ENCODE data around the gene CAMTA1. TPM values are rescaled to one million over a fixed set of nuclear protein-coding genes. Genes with fewer than 3 reads are reported as not detected.

The CAMTA1 gene
- total RNA-seq, 1 experiment from 2014 or later = 82.2 TPM

DNA sequence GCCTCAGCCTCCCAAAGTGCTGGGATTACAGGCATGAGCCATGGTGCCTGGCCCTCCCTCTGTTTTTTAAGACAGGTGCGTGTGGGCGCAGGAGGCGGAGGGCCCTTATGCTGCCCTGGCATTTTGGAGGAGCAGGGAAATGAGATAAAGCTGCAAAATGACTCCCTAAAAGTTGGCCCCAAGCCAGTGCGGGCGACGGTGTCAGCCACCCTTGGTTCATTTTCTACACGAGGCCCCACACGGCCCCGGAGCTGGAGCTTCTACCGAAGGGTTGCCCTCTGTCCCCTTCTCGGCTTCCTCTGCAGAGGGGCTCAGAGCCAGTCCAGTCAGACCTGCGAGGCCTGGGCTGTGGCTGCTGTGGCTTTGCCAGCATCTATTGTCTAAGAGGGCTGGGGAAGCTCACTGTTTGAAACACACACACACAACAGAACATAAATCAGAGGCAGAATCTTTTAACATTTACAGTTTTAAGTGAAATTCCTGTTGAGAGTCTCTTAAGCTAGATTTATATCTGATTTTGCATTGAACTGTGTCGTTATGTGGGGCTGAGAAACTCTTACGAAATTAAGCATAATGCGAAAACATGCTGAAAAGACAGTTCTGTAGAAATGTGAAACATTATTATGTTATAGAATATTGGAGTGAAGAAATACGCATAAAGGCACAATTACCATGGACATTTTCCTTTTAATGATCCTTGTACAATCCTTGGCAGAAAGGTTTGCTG is 255.9 kb downstream of the CAMTA1 start:
- ChIA-PET CTCF (interaction anchor here (0.7 kb wide), 1 partner anchor 246 kb away, joined by 6 read pairs; no protein-coding TSS in a partner anchor), POLR2A (interaction anchor here (0.5 kb wide), 1 partner anchor 13 kb away, joined by 4 read pairs; no protein-coding TSS in a partner anchor)
- intact Hi-C loops (cut with micrococcal nuclease; ENCODE audit: unreplicated experiment) = loop anchor here (5.0 kb wide), 2 partner anchors 166 to 606 kb away; no protein-coding TSS in a partner anchor

DNA sequence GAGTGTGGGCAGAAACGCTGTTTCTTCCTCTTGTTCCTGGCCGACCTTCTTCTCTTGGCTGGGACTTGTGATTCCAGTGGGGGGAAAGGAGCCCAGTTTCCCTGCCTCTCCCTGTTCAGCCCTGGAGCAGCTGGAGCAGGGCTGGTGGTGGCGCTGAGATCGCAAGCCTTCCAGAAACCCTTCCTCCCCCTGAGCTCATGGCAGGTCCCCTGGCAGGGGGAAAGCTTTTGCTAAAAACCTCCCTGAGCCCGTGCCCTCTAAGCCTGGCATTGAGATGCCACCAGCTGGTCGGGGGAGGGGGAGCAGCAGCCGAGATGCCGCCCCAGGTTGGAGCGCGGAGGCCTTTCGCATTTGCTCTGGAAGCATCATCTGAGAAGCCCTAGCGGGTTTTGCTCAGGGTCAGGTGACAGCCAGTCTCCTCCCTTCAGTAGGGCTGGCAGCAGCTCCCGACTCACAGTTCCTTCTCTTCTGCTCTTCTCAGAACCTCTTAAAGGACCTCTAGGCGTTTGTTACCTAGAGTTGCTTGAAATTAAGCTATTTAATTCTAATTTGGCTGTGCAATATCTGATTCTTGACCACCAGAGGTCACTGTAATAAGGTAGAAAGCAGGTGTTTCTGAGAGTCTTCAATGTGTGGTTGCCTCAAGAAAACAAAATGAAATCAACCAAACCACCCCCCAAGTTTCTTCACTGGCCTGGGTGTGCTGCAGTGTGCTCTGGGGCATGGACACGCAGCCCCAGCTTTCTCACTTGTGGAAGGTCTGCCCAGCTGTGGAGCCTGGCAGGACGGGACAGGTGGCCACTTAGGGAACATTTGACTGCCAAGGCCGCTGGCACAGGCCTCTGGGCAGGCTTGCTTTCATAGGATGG is 257.3 kb downstream of the CAMTA1 start:
- intact Hi-C loops (cut with micrococcal nuclease; ENCODE audit: unreplicated experiment) = loop anchor here (5.0 kb wide), 2 partner anchors 165 to 605 kb away; no protein-coding TSS in a partner anchor
- peak; percentile 15 for DNase-seq (ENCODE audit: low read depth, low spot score)
- Histone ChIP-seq H3K27ac (ENCODE audit: low read length) (no peak overlapping the region), H3K4me3 (ENCODE audit: low read depth in 2 of 2, low read length in 2 of 2) (no peak overlapping the region), H3K4me1 (ENCODE audit: control insufficient read depth, insufficient read depth, low read length) (no peaks in the 10 kb centered on the region), H3K36me3 (ENCODE audit: control insufficient read depth, insufficient read depth, low read length) (no peaks in the 10 kb centered on the region), H3K9me3 (ENCODE audit: control insufficient read depth, insufficient read depth, low read depth, low read length) (no peaks in the 10 kb centered on the region), H3K27me3 (ENCODE audit: control insufficient read depth, insufficient read depth, low read length) (no peaks in the 10 kb centered on the region)
- BruUV-seq (replicated peaks) = no TSS peak
- peak; percentile 71 for ATAC-seq
- CTCF ChIA-PET = interaction anchor here (0.5 to 1.3 kb wide), 15 partner anchors 27 to 725 kb away, joined by 3 to 13 read pairs (median 4); no protein-coding TSS in a partner anchor
- POLR2A ChIA-PET = no interaction called here
- in situ Hi-C loops (cut with HindIII; ENCODE audit: low pct_unique_long_range_greater_than_20kb, low sequenced_read_pairs) = no loop called here
- TF ChIP-seq, protein P1, sequence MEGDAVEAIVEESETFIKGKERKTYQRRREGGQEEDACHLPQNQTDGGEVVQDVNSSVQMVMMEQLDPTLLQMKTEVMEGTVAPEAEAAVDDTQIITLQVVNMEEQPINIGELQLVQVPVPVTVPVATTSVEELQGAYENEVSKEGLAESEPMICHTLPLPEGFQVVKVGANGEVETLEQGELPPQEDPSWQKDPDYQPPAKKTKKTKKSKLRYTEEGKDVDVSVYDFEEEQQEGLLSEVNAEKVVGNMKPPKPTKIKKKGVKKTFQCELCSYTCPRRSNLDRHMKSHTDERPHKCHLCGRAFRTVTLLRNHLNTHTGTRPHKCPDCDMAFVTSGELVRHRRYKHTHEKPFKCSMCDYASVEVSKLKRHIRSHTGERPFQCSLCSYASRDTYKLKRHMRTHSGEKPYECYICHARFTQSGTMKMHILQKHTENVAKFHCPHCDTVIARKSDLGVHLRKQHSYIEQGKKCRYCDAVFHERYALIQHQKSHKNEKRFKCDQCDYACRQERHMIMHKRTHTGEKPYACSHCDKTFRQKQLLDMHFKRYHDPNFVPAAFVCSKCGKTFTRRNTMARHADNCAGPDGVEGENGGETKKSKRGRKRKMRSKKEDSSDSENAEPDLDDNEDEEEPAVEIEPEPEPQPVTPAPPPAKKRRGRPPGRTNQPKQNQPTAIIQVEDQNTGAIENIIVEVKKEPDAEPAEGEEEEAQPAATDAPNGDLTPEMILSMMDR (IDR thresholded peaks at IDR 0.05) = peak; percentile 82
- TF ChIP-seq, protein P2, sequence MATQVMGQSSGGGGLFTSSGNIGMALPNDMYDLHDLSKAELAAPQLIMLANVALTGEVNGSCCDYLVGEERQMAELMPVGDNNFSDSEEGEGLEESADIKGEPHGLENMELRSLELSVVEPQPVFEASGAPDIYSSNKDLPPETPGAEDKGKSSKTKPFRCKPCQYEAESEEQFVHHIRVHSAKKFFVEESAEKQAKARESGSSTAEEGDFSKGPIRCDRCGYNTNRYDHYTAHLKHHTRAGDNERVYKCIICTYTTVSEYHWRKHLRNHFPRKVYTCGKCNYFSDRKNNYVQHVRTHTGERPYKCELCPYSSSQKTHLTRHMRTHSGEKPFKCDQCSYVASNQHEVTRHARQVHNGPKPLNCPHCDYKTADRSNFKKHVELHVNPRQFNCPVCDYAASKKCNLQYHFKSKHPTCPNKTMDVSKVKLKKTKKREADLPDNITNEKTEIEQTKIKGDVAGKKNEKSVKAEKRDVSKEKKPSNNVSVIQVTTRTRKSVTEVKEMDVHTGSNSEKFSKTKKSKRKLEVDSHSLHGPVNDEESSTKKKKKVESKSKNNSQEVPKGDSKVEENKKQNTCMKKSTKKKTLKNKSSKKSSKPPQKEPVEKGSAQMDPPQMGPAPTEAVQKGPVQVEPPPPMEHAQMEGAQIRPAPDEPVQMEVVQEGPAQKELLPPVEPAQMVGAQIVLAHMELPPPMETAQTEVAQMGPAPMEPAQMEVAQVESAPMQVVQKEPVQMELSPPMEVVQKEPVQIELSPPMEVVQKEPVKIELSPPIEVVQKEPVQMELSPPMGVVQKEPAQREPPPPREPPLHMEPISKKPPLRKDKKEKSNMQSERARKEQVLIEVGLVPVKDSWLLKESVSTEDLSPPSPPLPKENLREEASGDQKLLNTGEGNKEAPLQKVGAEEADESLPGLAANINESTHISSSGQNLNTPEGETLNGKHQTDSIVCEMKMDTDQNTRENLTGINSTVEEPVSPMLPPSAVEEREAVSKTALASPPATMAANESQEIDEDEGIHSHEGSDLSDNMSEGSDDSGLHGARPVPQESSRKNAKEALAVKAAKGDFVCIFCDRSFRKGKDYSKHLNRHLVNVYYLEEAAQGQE (IDR thresholded peaks at IDR 0.05; ENCODE audit: insufficient read depth in 1 of 2, low read depth in 2 of 2, low read length in 1 of 2) = no peak
- TF ChIP-seq POLR2AphosphoS5 (IDR thresholded peaks at IDR 0.05; ENCODE audit: low read depth, low read length) (no peak), SIN3A (IDR thresholded peaks at IDR 0.05; ENCODE audit: borderline replicate concordance, insufficient read depth, low read depth, low read length) (no peak), TCF7L2 (IDR thresholded peaks at IDR 0.05; ENCODE audit: low read depth, low read length) (no peak)

More for the DNA sequence above, 255.9 kb downstream of the CAMTA1 start:
- H3K36me3 ChIP-seq (ENCODE audit: control insufficient read depth, insufficient read depth, low read length) = no peaks in the 10 kb centered on the region
- H3K4me3 ChIP-seq (ENCODE audit: low read depth in 2 of 2, low read length in 2 of 2) = no peak overlapping the region
- H3K9me3 ChIP-seq (ENCODE audit: control insufficient read depth, insufficient read depth, low read depth, low read length) = no peaks in the 10 kb centered on the region
- no peaks in the 10 kb centered on the region for H3K27me3 ChIP-seq (ENCODE audit: control insufficient read depth, insufficient read depth, low read length)
- H3K4me1 ChIP-seq (ENCODE audit: control insufficient read depth, insufficient read depth, low read length) = no peaks in the 10 kb centered on the region
- no TSS peak for BruUV-seq (replicated peaks)
- H3K27ac ChIP-seq (ENCODE audit: low read length) = no peak overlapping the region
- ATAC-seq (no peak), DNase-seq (ENCODE audit: low read depth, low spot score) (no peak)
- no peak for TF ChIP-seq POLR2AphosphoS5 (IDR thresholded peaks at IDR 0.05; ENCODE audit: low read depth, low read length)
- in situ Hi-C loops (cut with HindIII; ENCODE audit: low pct_unique_long_range_greater_than_20kb, low sequenced_read_pairs) = no loop called here
